ENCODE measurements around the gene GPATCH8. TPM values are rescaled to one million over a fixed set of nuclear protein-coding genes. Genes with fewer than 3 reads are reported as not detected.
"Not testable (repeated sequence)": the region's sequence is repeated elsewhere in the genome, so short reads cannot be mapped to it uniquely, and the experiment has no call there.

Gene GPATCH8
- total and polyA plus RNA-seq, 2 donors (not counting 1 experiment from before 2014, with no cell fraction given), result 13.7 to 19.3 TPM

- H3K27ac ChIP-seq (ENCODE audit: insufficient read depth, low read length), result no peak overlapping the region
- H3K4me2 ChIP-seq (ENCODE audit: extremely low read depth, insufficient read depth, low read length), result no peak overlapping the region
- H2AFZ ChIP-seq (ENCODE audit: low read length), result no peak overlapping the region
- H3K36me3 ChIP-seq (ENCODE audit: control insufficient read depth, insufficient read depth, low read length), result no peaks in the 10 kb centered on the region
- no peaks in the 10 kb centered on the region for H3K9me3 ChIP-seq (ENCODE audit: control insufficient read depth, insufficient read depth, low read depth, low read length)
- H3K4me1 ChIP-seq (ENCODE audit: control insufficient read depth, extremely low read depth, insufficient read depth, low read length), result no peaks in the 10 kb centered on the region
- DNase-seq (ENCODE audit: low read depth in 2 of 2), result no peak
- TF ChIP-seq CTCF (conservative IDR thresholded peaks at IDR 0.05 in 1 of 2, IDR thresholded peaks at IDR 0.05 in 1 of 2; ENCODE audit: low read depth in 1 of 2, low read length in 2 of 2) (no peak), EZH2 (IDR thresholded peaks at IDR 0.05; ENCODE audit: low read length, missing control alignments) (no peak)
- H3K27me3 ChIP-seq (ENCODE audit: control insufficient read depth, insufficient read depth, low read length), result peaks cover 20% of the 10 kb centered on the region
- no peaks in the 10 kb centered on the region for H4K20me1 ChIP-seq (ENCODE audit: control insufficient read depth, extremely low read depth, insufficient read depth, low read length)
- no peaks in the 10 kb centered on the region for H3K79me2 ChIP-seq (ENCODE audit: control insufficient read depth, insufficient read depth, low read length)
- no peak overlapping the region for H3K4me3 ChIP-seq (replicated peaks in 1 of 4; ENCODE audit: control extremely low read depth in 1 of 4, insufficient read depth in 1 of 4, low read depth in 3 of 4, low read length in 4 of 4)
- H3K9ac ChIP-seq (ENCODE audit: insufficient read depth, low read length), result no peak overlapping the region
Observed at GRCh38 chr17:44367231-44367979, 135.8 kb downstream of the GPATCH8 start.

- not testable (repeated sequence) for DNase-seq (ENCODE audit: low read depth in 2 of 2)
Observed at GRCh38 chr17:44365051-44365450, 138.2 kb downstream of the GPATCH8 start.

GRCh38 chr17:44363613-44364159 is 139.5 kb downstream of the GPATCH8 start, which contains the start of gene FAM171A2:
Gene FAM171A2, minus strand, starts transcription at chr17:44363853. Its CDS starts 139 bp downstream, at chr17:44363714.
- Histone ChIP-seq H3K27me3 (ENCODE audit: control insufficient read depth, insufficient read depth, low read length) (peaks cover 20% of the 10 kb centered on the region), H3K4me1 (ENCODE audit: control insufficient read depth, extremely low read depth, insufficient read depth, low read length) (peaks cover 5% of the 10 kb centered on the region), H3K27ac (ENCODE audit: insufficient read depth, low read length) (no peak within 1 kb of the TSS), H3K9me3 (ENCODE audit: control insufficient read depth, insufficient read depth, low read depth, low read length) (no peaks in the 10 kb centered on the region), H2AFZ (ENCODE audit: low read length) (peak within 1 kb of the TSS; percentile 12), H3K36me3 (ENCODE audit: control insufficient read depth, insufficient read depth, low read length) (no peaks in the 10 kb centered on the region), H4K20me1 (ENCODE audit: control insufficient read depth, extremely low read depth, insufficient read depth, low read length) (no peaks in the 10 kb centered on the region), H3K9ac (ENCODE audit: insufficient read depth, low read length) (peak within 1 kb of the TSS; percentile 52), H3K4me2 (ENCODE audit: extremely low read depth, insufficient read depth, low read length) (peak within 1 kb of the TSS; percentile 80), H3K79me2 (ENCODE audit: control insufficient read depth, insufficient read depth, low read length) (no peaks in the 10 kb centered on the region), H3K4me3 (replicated peaks in 1 of 4; ENCODE audit: control extremely low read depth in 1 of 4, insufficient read depth in 1 of 4, low read depth in 3 of 4, low read length in 4 of 4) (peak within 1 kb of the TSS; percentile 50 to 81 (median 58))
- peak; percentile 40 to 43 for DNase-seq (ENCODE audit: low read depth in 2 of 2)
- TF ChIP-seq EZH2 (IDR thresholded peaks at IDR 0.05; ENCODE audit: low read length, missing control alignments), result no peak
- TF ChIP-seq CTCF (conservative IDR thresholded peaks at IDR 0.05 in 1 of 2, IDR thresholded peaks at IDR 0.05 in 1 of 2; ENCODE audit: low read depth in 1 of 2, low read length in 2 of 2), result peak; percentile 19 to 40

More at GRCh38 chr17:44365051-44365450, 138.2 kb downstream of the GPATCH8 start:
- H2AFZ ChIP-seq (ENCODE audit: low read length); H3K36me3 ChIP-seq (ENCODE audit: control insufficient read depth, insufficient read depth, low read length); H3K9me3 ChIP-seq (ENCODE audit: control insufficient read depth, insufficient read depth, low read depth, low read length); H3K4me1 ChIP-seq (ENCODE audit: control insufficient read depth, extremely low read depth, insufficient read depth, low read length); H3K4me2 ChIP-seq (ENCODE audit: extremely low read depth, insufficient read depth, low read length); H4K20me1 ChIP-seq (ENCODE audit: control insufficient read depth, extremely low read depth, insufficient read depth, low read length); H3K79me2 ChIP-seq (ENCODE audit: control insufficient read depth, insufficient read depth, low read length); H3K9ac ChIP-seq (ENCODE audit: insufficient read depth, low read length); H3K4me3 ChIP-seq (replicated peaks in 1 of 4; ENCODE audit: control extremely low read depth in 1 of 4, insufficient read depth in 1 of 4, low read depth in 3 of 4, low read length in 4 of 4); H3K27ac ChIP-seq (ENCODE audit: insufficient read depth, low read length): not testable (repeated sequence)
- peaks cover 20% of the 10 kb centered on the region for H3K27me3 ChIP-seq (ENCODE audit: control insufficient read depth, insufficient read depth, low read length)

All from fibroblast of lung (primary cell).